ENCODE results near the gene ITPR2.
"Not testable (repeated sequence)": the region's sequence is repeated elsewhere in the genome, so short reads cannot be mapped to it uniquely, and the experiment has no call there.

ITPR2 gene

GRCh38 chr12:26786491-26786864 lies 46.5 kb downstream of the ITPR2 start:
- Histone ChIP-seq H3K4me2 (ENCODE audit: low read length, poor library complexity, severe bottlenecking) (no peak overlapping the region), H3K18ac (ENCODE audit: low read depth in 1 of 2, low read length in 2 of 2) (no peak overlapping the region), H2BK120ac (ENCODE audit: low read depth, low read length) (no peak overlapping the region), H3K9me3 (ENCODE audit: control insufficient read depth, low read length) (no peaks in the 10 kb centered on the region), H4K91ac (ENCODE audit: low read length) (no peak overlapping the region), H2AK5ac (ENCODE audit: low read length, severe bottlenecking) (no peak overlapping the region), H2BK12ac (ENCODE audit: low read length in 2 of 2) (no peak overlapping the region), H3K27ac (ENCODE audit: low read length, poor library complexity, severe bottlenecking) (no peak overlapping the region), H3K14ac (ENCODE audit: low read length in 2 of 2) (no peak overlapping the region), H3K23ac (ENCODE audit: low read length in 2 of 2) (no peak overlapping the region), H4K8ac (ENCODE audit: low read length) (no peak overlapping the region), H3K9ac (ENCODE audit: low read length) (peak overlapping the region; percentile 46), H2BK15ac (ENCODE audit: low read depth, poor library complexity, severe bottlenecking) (no peak overlapping the region), H3K36me3 (ENCODE audit: control insufficient read depth in 1 of 2, insufficient read depth in 2 of 2, low read depth in 1 of 2, low read length in 2 of 2) (no peaks in the 10 kb centered on the region), H3K79me1 (replicated peaks; ENCODE audit: low read length, poor library complexity, severe bottlenecking) (peaks cover 4% of the 10 kb centered on the region), H3K4me3 (ENCODE audit: insufficient read depth in 1 of 2, low read depth in 1 of 2, low read length in 2 of 2) (no peak overlapping the region), H3K27me3 (ENCODE audit: control insufficient read depth in 1 of 2, insufficient read depth in 1 of 2, low read length in 2 of 2) (no peaks in the 10 kb centered on the region), H3K4me1 (ENCODE audit: control insufficient read depth, insufficient read depth, low read depth, low read length) (peaks cover 3% of the 10 kb centered on the region), H2AFZ (ENCODE audit: low read depth, low read length) (no peak overlapping the region), H3K4ac (ENCODE audit: low read depth in 1 of 2, low read length in 2 of 2) (no peak overlapping the region), H2BK5ac (ENCODE audit: low read depth, low read length, poor library complexity, severe bottlenecking) (no peak overlapping the region)
- 93% methylated on average over 1 of the region's 3 CpGs for WGBS
- DNase-seq: no peak

- not testable (repeated sequence) for H3K4me3 ChIP-seq (ENCODE audit: insufficient read depth in 1 of 2, low read depth in 1 of 2, low read length in 2 of 2); H3K27ac ChIP-seq (ENCODE audit: low read length, poor library complexity, severe bottlenecking); H3K27me3 ChIP-seq (ENCODE audit: control insufficient read depth in 1 of 2, insufficient read depth in 1 of 2, low read length in 2 of 2); H3K4me1 ChIP-seq (ENCODE audit: control insufficient read depth, insufficient read depth, low read depth, low read length); H2AK5ac ChIP-seq (ENCODE audit: low read length, severe bottlenecking); H3K36me3 ChIP-seq (ENCODE audit: control insufficient read depth in 1 of 2, insufficient read depth in 2 of 2, low read depth in 1 of 2, low read length in 2 of 2); H3K9ac ChIP-seq (ENCODE audit: low read length); DNase-seq; H2BK15ac ChIP-seq (ENCODE audit: low read depth, poor library complexity, severe bottlenecking); H3K23ac ChIP-seq (ENCODE audit: low read length in 2 of 2); H3K9me3 ChIP-seq (ENCODE audit: control insufficient read depth, low read length); H4K91ac ChIP-seq (ENCODE audit: low read length); H2BK120ac ChIP-seq (ENCODE audit: low read depth, low read length); H3K14ac ChIP-seq (ENCODE audit: low read length in 2 of 2); H2BK12ac ChIP-seq (ENCODE audit: low read length in 2 of 2); H2AFZ ChIP-seq (ENCODE audit: low read depth, low read length); H2BK5ac ChIP-seq (ENCODE audit: low read depth, low read length, poor library complexity, severe bottlenecking); H3K4me2 ChIP-seq (ENCODE audit: low read length, poor library complexity, severe bottlenecking); H3K79me1 ChIP-seq (replicated peaks; ENCODE audit: low read length, poor library complexity, severe bottlenecking); H3K18ac ChIP-seq (ENCODE audit: low read depth in 1 of 2, low read length in 2 of 2); H3K4ac ChIP-seq (ENCODE audit: low read depth in 1 of 2, low read length in 2 of 2); H4K8ac ChIP-seq (ENCODE audit: low read length)
- WGBS: 93% methylated on average over 2 of the region's 3 CpGs
Observed at GRCh38 chr12:26783816-26784379, 49.1 kb downstream of the ITPR2 start.

- Histone ChIP-seq H4K8ac (ENCODE audit: low read length) (no peak overlapping the region), H2BK12ac (ENCODE audit: low read length in 2 of 2) (no peak overlapping the region), H3K4me2 (ENCODE audit: low read length, poor library complexity, severe bottlenecking) (no peak overlapping the region), H3K4me1 (ENCODE audit: control insufficient read depth, insufficient read depth, low read depth, low read length) (peaks cover 2% of the 10 kb centered on the region), H3K27me3 (ENCODE audit: control insufficient read depth in 1 of 2, insufficient read depth in 1 of 2, low read length in 2 of 2) (no peaks in the 10 kb centered on the region), H2AK5ac (ENCODE audit: low read length, severe bottlenecking) (no peak overlapping the region), H2BK15ac (ENCODE audit: low read depth, poor library complexity, severe bottlenecking) (no peak overlapping the region), H3K4me3 (ENCODE audit: insufficient read depth in 1 of 2, low read depth in 1 of 2, low read length in 2 of 2) (no peak overlapping the region), H3K23ac (ENCODE audit: low read length in 2 of 2) (no peak overlapping the region), H3K9ac (ENCODE audit: low read length) (no peak overlapping the region), H4K91ac (ENCODE audit: low read length) (no peak overlapping the region), H2AFZ (ENCODE audit: low read depth, low read length) (no peak overlapping the region), H3K27ac (ENCODE audit: low read length, poor library complexity, severe bottlenecking) (no peak overlapping the region), H2BK120ac (ENCODE audit: low read depth, low read length) (no peak overlapping the region), H3K14ac (ENCODE audit: low read length in 2 of 2) (no peak overlapping the region), H3K36me3 (ENCODE audit: control insufficient read depth in 1 of 2, insufficient read depth in 2 of 2, low read depth in 1 of 2, low read length in 2 of 2) (no peaks in the 10 kb centered on the region), H3K18ac (ENCODE audit: low read depth in 1 of 2, low read length in 2 of 2) (no peak overlapping the region), H3K4ac (ENCODE audit: low read depth in 1 of 2, low read length in 2 of 2) (no peak overlapping the region), H2BK5ac (ENCODE audit: low read depth, low read length, poor library complexity, severe bottlenecking) (no peak overlapping the region), H3K79me1 (replicated peaks; ENCODE audit: low read length, poor library complexity, severe bottlenecking) (peaks cover 10% of the 10 kb centered on the region), H3K9me3 (ENCODE audit: control insufficient read depth, low read length) (peaks cover 8% of the 10 kb centered on the region)
- DNase-seq: peak; percentile 14
- WGBS: no CpG with 5 or more reads among the region's 1 CpG
Observed at GRCh38 chr12:26783131-26783526, 49.9 kb downstream of the ITPR2 start.

- Histone ChIP-seq H3K36me3 (ENCODE audit: control insufficient read depth in 1 of 2, insufficient read depth in 2 of 2, low read depth in 1 of 2, low read length in 2 of 2) (no peaks in the 10 kb centered on the region), H2BK15ac (ENCODE audit: low read depth, poor library complexity, severe bottlenecking) (no peak overlapping the region), H4K91ac (ENCODE audit: low read length) (no peak overlapping the region), H3K4me1 (ENCODE audit: control insufficient read depth, insufficient read depth, low read depth, low read length) (peaks cover 2% of the 10 kb centered on the region), H3K4me3 (ENCODE audit: insufficient read depth in 1 of 2, low read depth in 1 of 2, low read length in 2 of 2) (no peak overlapping the region), H4K8ac (ENCODE audit: low read length) (no peak overlapping the region), H2AFZ (ENCODE audit: low read depth, low read length) (no peak overlapping the region), H2BK120ac (ENCODE audit: low read depth, low read length) (no peak overlapping the region), H3K79me1 (replicated peaks; ENCODE audit: low read length, poor library complexity, severe bottlenecking) (peaks cover 14% of the 10 kb centered on the region), H2AK5ac (ENCODE audit: low read length, severe bottlenecking) (no peak overlapping the region), H3K4ac (ENCODE audit: low read depth in 1 of 2, low read length in 2 of 2) (no peak overlapping the region), H3K14ac (ENCODE audit: low read length in 2 of 2) (no peak overlapping the region), H3K27ac (ENCODE audit: low read length, poor library complexity, severe bottlenecking) (no peak overlapping the region), H3K9ac (ENCODE audit: low read length) (no peak overlapping the region), H3K23ac (ENCODE audit: low read length in 2 of 2) (no peak overlapping the region), H2BK12ac (ENCODE audit: low read length in 2 of 2) (no peak overlapping the region), H3K27me3 (ENCODE audit: control insufficient read depth in 1 of 2, insufficient read depth in 1 of 2, low read length in 2 of 2) (no peaks in the 10 kb centered on the region), H2BK5ac (ENCODE audit: low read depth, low read length, poor library complexity, severe bottlenecking) (no peak overlapping the region), H3K18ac (ENCODE audit: low read depth in 1 of 2, low read length in 2 of 2) (no peak overlapping the region), H3K9me3 (ENCODE audit: control insufficient read depth, low read length) (peaks cover 14% of the 10 kb centered on the region), H3K4me2 (ENCODE audit: low read length, poor library complexity, severe bottlenecking) (no peak overlapping the region)
- 94% methylated on average over 2 of the region's 3 CpGs for WGBS
- no peak for DNase-seq
Observed at GRCh38 chr12:26782372-26783130, 50.4 kb downstream of the ITPR2 start.

All from mesenchymal stem cell (in vitro differentiated cells and primary cell).